HL-60 (cell line): Measurements from ENCODE around the gene SOX3.

Experiments used
- DNase-seq, 2 experiments: peaks; one replicate each; pipeline ENCODE4 v3.0.0-alpha.2; 2010 to 2020; ENCODE audit warnings: low read depth in 1 of 2, low spot score in 1 of 2
- H3K27ac ChIP-seq: fragments of 250-450 bp; sonication (Bioruptor Pico); replicated peaks from 2 replicates; pipeline ENCODE4 v1.5.1; 2020; ENCODE audit warnings: mild to moderate bottlenecking, moderate library complexity
- H3K27me3 ChIP-seq: fragments of 250-450 bp; sonication (Bioruptor Pico); 2 replicates; pipeline ENCODE4 v1.5.1; 2021; ENCODE audit warnings: mild to moderate bottlenecking, moderate library complexity; ENCODE audit not compliant: insufficient read depth, poor library complexity, severe bottlenecking
- H3K4me3 ChIP-seq: replicated peaks from 2 replicates; pipeline ENCODE4 v1.5.1; 2011; ENCODE audit warnings: mild to moderate bottlenecking, control low read depth, low read length; ENCODE audit not compliant: insufficient read depth
- GABPA ChIP-seq: IDR thresholded peaks from 2 replicates; pipeline ENCODE4 v1.6.1; 2012; ENCODE audit warnings: low read depth
- POLR2AphosphoS5 ChIP-seq: IDR thresholded peaks from 2 replicates; pipeline ENCODE4 v1.6.1; 2012; ENCODE audit warnings: low read depth
- SPI1 ChIP-seq: IDR thresholded peaks from 2 replicates; pipeline ENCODE4 v1.6.1; 2012; ENCODE audit warnings: low read depth, mild to moderate bottlenecking, borderline replicate concordance
- TF ChIP-seq, protein P1 (sequence below): IDR thresholded peaks from one replicate; pipeline ENCODE4 v1.5.1; 2011; ENCODE audit warnings: low read length, control low read depth, inconsistent platforms; ENCODE audit not compliant: insufficient read depth
- TF ChIP-seq, protein P2 (sequence below): IDR thresholded peaks from 2 replicates; pipeline ENCODE4 v1.6.1; 2012; ENCODE audit warnings: low read depth; ENCODE audit not compliant: insufficient replicate concordance

The SOX3 gene

DNA sequence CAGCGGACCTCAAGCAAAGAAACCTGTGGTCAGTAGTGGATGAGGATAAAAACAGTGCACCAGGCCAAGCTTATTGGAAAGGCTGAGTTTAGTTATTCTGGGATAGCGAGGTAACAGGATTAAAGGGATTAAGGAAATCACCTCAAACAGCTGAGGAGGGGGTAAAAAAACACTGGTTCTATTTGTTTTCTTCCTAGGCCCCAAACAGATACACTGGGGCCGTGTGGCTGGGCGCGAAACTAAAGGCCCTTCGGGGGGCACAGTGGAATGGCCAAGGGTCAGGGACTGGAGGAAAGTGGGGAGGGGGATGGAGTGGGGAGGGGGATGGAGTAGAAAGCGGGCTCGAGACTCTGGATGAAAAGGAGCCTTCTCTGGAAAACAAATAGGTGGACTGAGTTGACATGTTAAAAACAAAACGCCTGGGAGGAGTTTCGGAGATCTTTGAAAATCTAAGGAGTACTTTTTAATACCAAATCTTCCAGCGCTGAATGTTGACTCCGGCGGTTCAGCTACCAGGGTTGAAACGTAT is 2.9 kb downstream of the SOX3 start:
- Histone ChIP-seq H3K27me3 (no peaks in the 10 kb centered on the region), H3K27ac (no peak overlapping the region), H3K4me3 (no peak overlapping the region)
- DNase-seq: no peak
- TF ChIP-seq SPI1: no peak
- TF ChIP-seq, protein P1, sequence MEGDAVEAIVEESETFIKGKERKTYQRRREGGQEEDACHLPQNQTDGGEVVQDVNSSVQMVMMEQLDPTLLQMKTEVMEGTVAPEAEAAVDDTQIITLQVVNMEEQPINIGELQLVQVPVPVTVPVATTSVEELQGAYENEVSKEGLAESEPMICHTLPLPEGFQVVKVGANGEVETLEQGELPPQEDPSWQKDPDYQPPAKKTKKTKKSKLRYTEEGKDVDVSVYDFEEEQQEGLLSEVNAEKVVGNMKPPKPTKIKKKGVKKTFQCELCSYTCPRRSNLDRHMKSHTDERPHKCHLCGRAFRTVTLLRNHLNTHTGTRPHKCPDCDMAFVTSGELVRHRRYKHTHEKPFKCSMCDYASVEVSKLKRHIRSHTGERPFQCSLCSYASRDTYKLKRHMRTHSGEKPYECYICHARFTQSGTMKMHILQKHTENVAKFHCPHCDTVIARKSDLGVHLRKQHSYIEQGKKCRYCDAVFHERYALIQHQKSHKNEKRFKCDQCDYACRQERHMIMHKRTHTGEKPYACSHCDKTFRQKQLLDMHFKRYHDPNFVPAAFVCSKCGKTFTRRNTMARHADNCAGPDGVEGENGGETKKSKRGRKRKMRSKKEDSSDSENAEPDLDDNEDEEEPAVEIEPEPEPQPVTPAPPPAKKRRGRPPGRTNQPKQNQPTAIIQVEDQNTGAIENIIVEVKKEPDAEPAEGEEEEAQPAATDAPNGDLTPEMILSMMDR: no peak
- no peak for TF ChIP-seq GABPA
- TF ChIP-seq, protein P2, sequence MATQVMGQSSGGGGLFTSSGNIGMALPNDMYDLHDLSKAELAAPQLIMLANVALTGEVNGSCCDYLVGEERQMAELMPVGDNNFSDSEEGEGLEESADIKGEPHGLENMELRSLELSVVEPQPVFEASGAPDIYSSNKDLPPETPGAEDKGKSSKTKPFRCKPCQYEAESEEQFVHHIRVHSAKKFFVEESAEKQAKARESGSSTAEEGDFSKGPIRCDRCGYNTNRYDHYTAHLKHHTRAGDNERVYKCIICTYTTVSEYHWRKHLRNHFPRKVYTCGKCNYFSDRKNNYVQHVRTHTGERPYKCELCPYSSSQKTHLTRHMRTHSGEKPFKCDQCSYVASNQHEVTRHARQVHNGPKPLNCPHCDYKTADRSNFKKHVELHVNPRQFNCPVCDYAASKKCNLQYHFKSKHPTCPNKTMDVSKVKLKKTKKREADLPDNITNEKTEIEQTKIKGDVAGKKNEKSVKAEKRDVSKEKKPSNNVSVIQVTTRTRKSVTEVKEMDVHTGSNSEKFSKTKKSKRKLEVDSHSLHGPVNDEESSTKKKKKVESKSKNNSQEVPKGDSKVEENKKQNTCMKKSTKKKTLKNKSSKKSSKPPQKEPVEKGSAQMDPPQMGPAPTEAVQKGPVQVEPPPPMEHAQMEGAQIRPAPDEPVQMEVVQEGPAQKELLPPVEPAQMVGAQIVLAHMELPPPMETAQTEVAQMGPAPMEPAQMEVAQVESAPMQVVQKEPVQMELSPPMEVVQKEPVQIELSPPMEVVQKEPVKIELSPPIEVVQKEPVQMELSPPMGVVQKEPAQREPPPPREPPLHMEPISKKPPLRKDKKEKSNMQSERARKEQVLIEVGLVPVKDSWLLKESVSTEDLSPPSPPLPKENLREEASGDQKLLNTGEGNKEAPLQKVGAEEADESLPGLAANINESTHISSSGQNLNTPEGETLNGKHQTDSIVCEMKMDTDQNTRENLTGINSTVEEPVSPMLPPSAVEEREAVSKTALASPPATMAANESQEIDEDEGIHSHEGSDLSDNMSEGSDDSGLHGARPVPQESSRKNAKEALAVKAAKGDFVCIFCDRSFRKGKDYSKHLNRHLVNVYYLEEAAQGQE: no peak
- TF ChIP-seq POLR2AphosphoS5: no peak

DNA sequence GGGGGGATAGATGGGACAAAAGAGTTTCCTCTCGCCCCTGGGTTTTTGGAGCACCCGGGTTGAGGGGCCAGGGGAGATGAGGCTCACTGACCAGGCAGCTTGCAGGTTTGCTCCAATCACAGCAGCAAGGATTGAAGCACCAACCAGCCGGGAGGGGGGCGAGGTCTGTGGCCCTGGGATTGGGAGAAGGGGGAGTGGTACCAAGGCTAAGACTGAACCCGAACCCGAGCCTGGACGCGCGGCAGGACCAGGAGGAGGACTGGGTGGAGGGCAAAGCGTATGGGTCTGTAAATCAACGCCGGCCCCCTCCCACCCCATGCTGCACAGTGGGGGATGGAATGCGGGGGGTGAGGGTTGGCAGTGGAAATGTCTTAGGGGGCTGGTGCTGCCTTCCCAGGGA is 3.5 kb downstream of the SOX3 start:
- Histone ChIP-seq H3K27ac (no peak overlapping the region), H3K4me3 (no peak overlapping the region), H3K27me3 (no peaks in the 10 kb centered on the region)
- DNase-seq: no peak
- TF ChIP-seq, protein P2: no peak
- no peak for TF ChIP-seq POLR2AphosphoS5
- no peak for TF ChIP-seq GABPA
- TF ChIP-seq, protein P1: no peak
- no peak for TF ChIP-seq SPI1

DNA sequence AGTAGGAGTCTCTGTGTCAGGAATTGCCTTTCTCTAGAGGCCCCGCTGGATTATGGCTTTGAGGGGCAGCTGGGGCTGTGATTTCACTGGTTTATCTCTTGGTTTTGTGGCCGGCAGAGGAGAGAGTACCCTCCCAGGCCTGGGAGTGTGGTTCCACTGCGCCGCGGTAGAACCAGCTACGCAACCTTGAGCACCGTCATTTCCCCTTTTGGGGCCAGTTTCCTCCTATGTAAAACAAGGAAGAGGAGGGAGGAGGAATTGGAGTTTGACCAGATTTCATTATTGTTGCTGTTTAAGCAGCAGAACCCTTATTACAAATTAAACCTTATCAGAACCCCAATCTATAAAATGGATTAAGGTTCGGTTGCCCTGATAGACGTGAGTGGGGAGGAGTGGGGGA is 4.4 kb downstream of the SOX3 start:
- TF ChIP-seq GABPA: peak; percentile 16; the same call in 1 of the 2 replicates
- TF ChIP-seq SPI1: peak; percentile 60; the same call in 1 of the 2 replicates
- TF ChIP-seq, protein P1: no peak
- peak in 1 of 2 experiments; percentile 49 for DNase-seq
- H3K27ac ChIP-seq: no peak overlapping the region
- no peaks in the 10 kb centered on the region for H3K27me3 ChIP-seq
- no peak overlapping the region for H3K4me3 ChIP-seq

DNA sequence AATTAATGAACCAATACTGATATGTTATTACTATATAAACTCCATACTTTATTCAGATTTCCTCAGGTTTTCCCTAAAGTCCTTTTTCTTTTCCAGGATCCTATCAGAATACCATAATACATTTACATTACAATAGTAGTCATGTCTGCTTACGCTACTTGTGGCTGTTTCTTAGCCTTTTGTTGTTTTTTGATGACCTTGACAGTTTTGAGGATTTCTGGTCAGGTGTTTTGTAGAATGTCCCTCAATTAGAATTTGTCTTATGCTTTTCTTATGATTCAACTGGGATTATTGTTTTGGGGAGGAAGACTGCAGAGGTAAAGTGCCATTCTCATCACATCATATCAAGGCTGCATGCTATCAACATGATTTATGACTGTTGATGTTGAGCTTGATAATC is 9.1 kb downstream of the SOX3 start:
- DNase-seq: no peak
- no peak overlapping the region for H3K27ac ChIP-seq
- no peak overlapping the region for H3K4me3 ChIP-seq
- TF ChIP-seq GABPA: no peak
- TF ChIP-seq, protein P1: no peak
- TF ChIP-seq SPI1: no peak
- no peak for TF ChIP-seq POLR2AphosphoS5
- TF ChIP-seq, protein P2: no peak
- no peaks in the 10 kb centered on the region for H3K27me3 ChIP-seq
